Measurements from ENCODE around the gene POLD4.

- TF ChIP-seq POLR2AphosphoS5 (IDR thresholded peaks at IDR 0.05; ENCODE audit: low read depth, low read length): no peak
- TF ChIP-seq TAF1 (IDR thresholded peaks at IDR 0.05; ENCODE audit: borderline replicate concordance, insufficient read depth, low read length): no peak
- TF ChIP-seq SIN3A (IDR thresholded peaks at IDR 0.05; ENCODE audit: borderline replicate concordance, insufficient read depth, low read length): no peak
Measured at GRCh38 chr11:67351275-67352005, 1.9 kb downstream of the POLD4 start.
